Activated B cell treated with CpG ODN at 0.5 μM for 24 hours (primary cell): ENCODE measurements around the gene PPDPF. TPM values are rescaled to one million over a fixed set of nuclear protein-coding genes. Genes with fewer than 3 reads are reported as not detected.

ENCODE experiments used
- ATAC-seq: fragments of 200-7000 bp; cut with Tn5 transposase; one replicate; pipeline ENCODE4 v1.10.0; 2021; ENCODE audit warnings: low read depth, mild to moderate bottlenecking, moderate library complexity
- CTCF ChIA-PET: fragments of 350-600 bp; sonication (Branson Sonifier 250); formaldehyde crosslinking; loops from one replicate; lab custom pipeline; 2021; ENCODE audit warnings: antibody characterized with exemption; lab: Charles Lee
- POLR2A ChIA-PET: fragments of 350-600 bp; sonication (Branson Sonifier 250); formaldehyde crosslinking; loops from one replicate; lab custom pipeline; 2021; ENCODE audit warnings: antibody characterized with exemption; lab: Charles Lee
- DNase-seq: peaks from one replicate; pipeline ENCODE4 v3.0.0; 2022
- H3K27ac Mint-ChIP-seq: one replicate; pipeline ENCODE4 v1.8.0; 2020; ENCODE audit warnings: mixed read lengths
- H3K27me3 Mint-ChIP-seq: one replicate; pipeline ENCODE4 v1.8.0; 2021; ENCODE audit warnings: mixed read lengths
- H3K36me3 Mint-ChIP-seq: one replicate; pipeline ENCODE4 v1.8.0; 2021; ENCODE audit warnings: low read depth, mixed read lengths
- H3K4me1 Mint-ChIP-seq: one replicate; pipeline ENCODE4 v1.8.0; 2021; ENCODE audit warnings: mixed read lengths
- H3K4me3 Mint-ChIP-seq: one replicate; pipeline ENCODE4 v1.8.0; 2020; ENCODE audit warnings: mild to moderate bottlenecking, mixed read lengths
- H3K9me3 Mint-ChIP-seq: one replicate; pipeline ENCODE4 v1.8.0; 2020; ENCODE audit warnings: mixed read lengths
- CTCF ChIP-seq: fragments of 200-600 bp; IDR thresholded peaks from one replicate; pipeline ENCODE4 v1.8.0; 2022; ENCODE audit warnings: antibody characterized with exemption, mild to moderate bottlenecking
- intact Hi-C: fragments of 100-400 bp; cut with micrococcal nuclease; formaldehyde crosslinking; loops from one replicate; pipeline ENCODE4 v1.15.1; 2024
- total RNA-seq: library from RNA; stranded (reverse); gene quantifications from 2 replicates; pipeline ENCODE4 v1.2.3, GENCODE V29; 2022

The PPDPF gene
- total RNA-seq, 1 donor from 2014 or later, result 172 TPM

GRCh38 chr20:63500151-63500901 lies 20.2 kb upstream of the PPDPF start:
- ATAC-seq, result no peak
- no peak for DNase-seq
- intact Hi-C loops, result no loop called here
- no peaks in the 10 kb centered on the region for H3K36me3 Mint-ChIP-seq
- ChIA-PET POLR2A (no interaction called here), CTCF (no interaction called here)
- TF ChIP-seq CTCF, result no peak
- H3K27ac Mint-ChIP-seq, result no peak overlapping the region
- peaks cover 4% of the 10 kb centered on the region for H3K4me1 Mint-ChIP-seq
- H3K27me3 Mint-ChIP-seq, result peaks cover 16% of the 10 kb centered on the region
- H3K4me3 Mint-ChIP-seq, result no peak overlapping the region
- peaks cover 8% of the 10 kb centered on the region for H3K9me3 Mint-ChIP-seq

- no peak for TF ChIP-seq CTCF
- no peak for DNase-seq
- Mint-ChIP-seq H3K27me3 (peaks cover 16% of the 10 kb centered on the region), H3K27ac (no peak overlapping the region), H3K4me1 (peaks cover 3% of the 10 kb centered on the region), H3K9me3 (peaks cover 8% of the 10 kb centered on the region), H3K4me3 (no peak overlapping the region), H3K36me3 (no peaks in the 10 kb centered on the region)
- POLR2A ChIA-PET, result no interaction called here
- intact Hi-C loops, result no loop called here
- no peak for ATAC-seq
- CTCF ChIA-PET, result interaction anchor here (1.1 kb wide), 1 partner anchor 19 kb away, joined by 3 read pairs; the partner anchor contains the start of gene PPDPF
Observed at GRCh38 chr20:63500902-63501817, 19.4 kb upstream of the PPDPF start.

- Mint-ChIP-seq H3K4me3 (no peak overlapping the region), H3K36me3 (no peaks in the 10 kb centered on the region), H3K4me1 (no peaks in the 10 kb centered on the region), H3K27ac (no peak overlapping the region), H3K27me3 (peaks cover 13% of the 10 kb centered on the region), H3K9me3 (peaks cover 8% of the 10 kb centered on the region)
- ChIA-PET POLR2A (no interaction called here), CTCF (interaction anchor here (1.1 kb wide), 1 partner anchor 18 kb away, joined by 3 read pairs; the partner anchor contains the start of gene PPDPF)
- intact Hi-C loops, result no loop called here
- no peak for DNase-seq
- no peak for ATAC-seq
- no peak for TF ChIP-seq CTCF
Observed at GRCh38 chr20:63501818-63502670, 18.5 kb upstream of the PPDPF start.

GRCh38 chr20:63502671-63503172 lies 17.8 kb upstream of the PPDPF start:
- POLR2A ChIA-PET, result no interaction called here
- DNase-seq (no peak), ATAC-seq (no peak)
- Mint-ChIP-seq H3K4me3 (no peak overlapping the region), H3K9me3 (peaks cover 8% of the 10 kb centered on the region), H3K4me1 (no peaks in the 10 kb centered on the region), H3K27ac (no peak overlapping the region), H3K27me3 (peaks cover 9% of the 10 kb centered on the region), H3K36me3 (no peaks in the 10 kb centered on the region)
- intact Hi-C loops, result no loop called here
- TF ChIP-seq CTCF, result no peak
- CTCF ChIA-PET, result no interaction called here
